ENCODE results near the gene CACFD1. TPM values are rescaled to one million over a fixed set of nuclear protein-coding genes. Genes with fewer than 3 reads are reported as not detected.

The CACFD1 gene
- total and polyA plus RNA-seq, 2 donors (not counting 1 experiment from before 2014, with no cell fraction given): 27.4 to 31.1 TPM

GRCh38 chr9:133488686-133489252, 29.0 kb downstream of the CACFD1 start:
- Histone ChIP-seq H3K36me3 (replicated peaks in 1 of 2; ENCODE audit: control extremely low read depth in 1 of 2, control insufficient read depth in 1 of 2, extremely low read depth in 1 of 2, insufficient read depth in 2 of 2, low read length in 1 of 2) (no peaks in the 10 kb centered on the region), H2AFZ (ENCODE audit: insufficient read depth, low read depth, low read length, poor library complexity, severe bottlenecking) (no peak overlapping the region), H3K9me3 (ENCODE audit: control extremely low read depth in 1 of 3, control insufficient read depth in 2 of 3, insufficient read depth in 1 of 3, low read length in 2 of 3) (no peaks in the 10 kb centered on the region), H3K27ac (ENCODE audit: low read length in 2 of 2) (no peak overlapping the region), H3K79me2 (ENCODE audit: control insufficient read depth, insufficient read depth, low read length) (no peaks in the 10 kb centered on the region), H3K4me2 (replicated peaks; ENCODE audit: low read depth, low read length, poor library complexity, severe bottlenecking) (no peak overlapping the region), H4K20me1 (ENCODE audit: control insufficient read depth, insufficient read depth, low read length, poor library complexity, severe bottlenecking) (no peaks in the 10 kb centered on the region), H3K27me3 (replicated peaks in 1 of 4; ENCODE audit: control extremely low read depth in 1 of 4, control insufficient read depth in 3 of 4, insufficient read depth in 4 of 4, low read length in 3 of 4) (peaks cover 0 to 10% (median 0%) of the 10 kb centered on the region in 4 experiments), H3K4me1 (ENCODE audit: control insufficient read depth in 2 of 2, insufficient read depth in 2 of 2, low read length in 2 of 2) (peaks cover 5 to 10% of the 10 kb centered on the region in 2 donors), H3K4me3 (ENCODE audit: control extremely low read depth in 1 of 5, extremely low read depth in 1 of 5, insufficient read depth in 1 of 5, low read depth in 2 of 5, low read length in 4 of 5) (no peak overlapping the region), H3K9ac (ENCODE audit: low read length) (no peak overlapping the region)
- Mint-ChIP-seq H3K4me3 (no peak overlapping the region), H3K9me3 (ENCODE audit: insufficient read depth) (no peaks in the 10 kb centered on the region), H3K27me3 (peaks cover 15% of the 10 kb centered on the region), H3K4me1 (peaks cover 4% of the 10 kb centered on the region), H3K27ac (no peak overlapping the region)
- no peak for TF ChIP-seq CTCF (IDR thresholded peaks at IDR 0.05)
- TF ChIP-seq EZH2 (IDR thresholded peaks at IDR 0.05; ENCODE audit: borderline replicate concordance, insufficient read depth, low read depth, low read length, poor library complexity, severe bottlenecking): no peak
- DNase-seq (no peak), ATAC-seq (ENCODE audit: low read depth) (no peak)
- WGBS (ENCODE audit: insufficient coverage): 89% methylated on average over 17 of the region's 18 CpGs
- CTCF ChIA-PET: interaction anchor here (1.2 to 11.0 kb wide), 2 partner anchors 83 to 304 kb away, joined by 3 to 144 read pairs; no protein-coding TSS in a partner anchor
- intact Hi-C loops (cut with micrococcal nuclease): loop anchor here (5.0 kb wide), 1 partner anchor 466 kb away; no protein-coding TSS in a partner anchor
- POLR2A ChIA-PET: interaction anchor here (0.6 kb wide), 2 partner anchors 45 to 1732 kb away, joined by 3 to 6 read pairs; no protein-coding TSS in a partner anchor
